Fibroblast of villous mesenchyme (primary cell): Measurements from ENCODE around the gene OR1N1. TPM values are rescaled to one million over a fixed set of nuclear protein-coding genes. Genes with fewer than 3 reads are reported as not detected.

Experiments
- DNase-seq: peaks from one replicate; pipeline ENCODE4 v3.0.0-alpha.2; 2010; ENCODE audit warnings: low read depth
- H3K4me3 ChIP-seq: 2 replicates; pipeline ENCODE4 v1.5.1; 2011; ENCODE audit warnings: low read depth, mild to moderate bottlenecking, low read length
- CTCF ChIP-seq: IDR thresholded peaks from 2 replicates; pipeline ENCODE4 v1.5.1; 2012; ENCODE audit warnings: low read depth, mild to moderate bottlenecking, low read length; ENCODE audit not compliant: insufficient read depth
- total RNA-seq: library from RNA; depleted of rRNA; stranded (reverse); fragments of >200 nt; gene quantifications from 2 replicates; pipeline ENCODE4 v1.2.3, GENCODE V29; 2012

Gene OR1N1
- total RNA-seq, 1 donor, result not detected

GRCh38 chr9:122477346-122477745 is 49.7 kb downstream of the OR1N1 start:
- TF ChIP-seq CTCF, result no peak
- no peak for DNase-seq

More at GRCh38 chr9:122477346-122477745, 49.7 kb downstream of the OR1N1 start:
- H3K4me3 ChIP-seq, result no peak overlapping the region

Other genes starting within 250 kb of the OR1N1 start
- gene PTGS1, start 156.3 kb downstream of the OR1N1 start, total RNA-seq, result 10.4 and 32.9 TPM in 2 replicates
- gene OR1J1, start 49.4 kb downstream of the OR1N1 start, total RNA-seq, result not detected in 2 replicates
- gene OR1J2, start 16.5 kb downstream of the OR1N1 start, total RNA-seq, result 0.32 and 0.43 TPM in 2 replicates
- not detected in 2 replicates for gene OR1J4, start 8.2 kb downstream of the OR1N1 start, total RNA-seq
- not detected in 2 replicates for gene OR1N2, start 25.8 kb upstream of the OR1N1 start, total RNA-seq
- gene OR1L8, start 56.1 kb upstream of the OR1N1 start, total RNA-seq, result not detected in 2 replicates
- gene OR1Q1, start 87.4 kb upstream of the OR1N1 start, total RNA-seq, result not detected in 2 replicates
- gene OR1B1, start 130.3 kb upstream of the OR1N1 start, total RNA-seq, result not detected in 2 replicates
- gene OR1L1, start 134.4 kb upstream of the OR1N1 start, total RNA-seq, result not detected in 2 replicates
- not detected in 2 replicates for gene OR1L3, start 147.8 kb upstream of the OR1N1 start, total RNA-seq
- not detected in 2 replicates for gene OR1L4, start 196.7 kb upstream of the OR1N1 start, total RNA-seq
- gene OR1L6, start 215.0 kb upstream of the OR1N1 start, total RNA-seq, result not detected in 2 replicates